HPDE6-E6E7 (cell line): ENCODE measurements around the gene XRCC5.
A peak's percentile ranks its signal among the peaks of the same experiment; 100 is the strongest.
"Not testable (repeated sequence)": the region's sequence is repeated elsewhere in the genome, so short reads cannot be mapped to it uniquely, and the experiment has no call there.

Experiments used
- DNase-seq: peaks from one replicate; pipeline ENCODE4 v3.0.0; 2011; ENCODE audit warnings: missing footprints; ENCODE audit errors: extremely low spot score

Gene XRCC5

DNA sequence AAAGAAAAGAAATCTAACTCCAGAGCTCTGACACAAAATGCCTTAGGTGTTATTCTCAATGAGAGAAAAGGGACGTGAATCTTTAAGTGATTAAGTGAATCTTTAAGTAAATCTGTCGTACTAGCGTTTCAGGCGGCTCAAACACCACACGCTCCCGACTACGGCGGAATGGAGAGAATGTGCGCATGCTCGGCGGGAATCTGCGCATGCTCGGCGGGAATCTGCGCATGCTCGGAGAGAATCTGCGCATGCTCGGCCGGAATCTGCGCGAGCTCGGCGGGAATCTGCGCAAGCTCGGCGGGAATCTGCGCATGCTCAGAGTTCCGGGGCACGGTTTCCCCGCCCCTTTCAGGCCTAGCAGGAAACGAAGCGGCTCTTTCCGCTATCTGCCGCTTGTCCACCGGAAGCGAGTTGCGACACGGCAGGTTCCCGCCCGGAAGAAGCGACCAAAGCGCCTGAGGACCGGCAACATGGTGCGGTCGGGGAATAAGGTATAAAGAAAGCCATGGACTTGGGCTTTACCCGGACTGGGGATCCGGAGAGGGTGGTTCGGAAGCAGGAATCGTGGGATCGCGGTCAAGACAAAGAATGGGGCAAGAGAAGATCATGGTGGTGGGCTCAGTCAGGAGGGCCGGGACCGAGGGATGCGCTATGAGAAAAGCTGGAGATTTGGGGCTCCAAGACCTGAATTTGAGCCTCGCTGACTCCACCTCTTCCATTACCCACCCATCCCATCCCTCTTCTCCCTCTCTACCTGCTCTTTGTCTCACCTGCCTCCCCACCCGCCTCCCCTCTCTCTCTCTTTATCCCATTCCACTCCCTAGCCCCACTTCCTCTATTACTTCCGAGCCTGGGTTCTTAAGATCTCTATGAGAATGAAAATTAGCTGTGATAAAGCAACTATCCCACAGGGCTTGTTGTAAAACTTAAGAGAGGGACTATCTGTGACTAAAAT is at the start of gene XRCC5:
Gene XRCC5, plus strand, starts transcription at position 382 of the 955 bp plus-strand sequence. Its CDS starts 89 bp downstream, at position 471.
- peak; percentile 89 for DNase-seq

DNA sequence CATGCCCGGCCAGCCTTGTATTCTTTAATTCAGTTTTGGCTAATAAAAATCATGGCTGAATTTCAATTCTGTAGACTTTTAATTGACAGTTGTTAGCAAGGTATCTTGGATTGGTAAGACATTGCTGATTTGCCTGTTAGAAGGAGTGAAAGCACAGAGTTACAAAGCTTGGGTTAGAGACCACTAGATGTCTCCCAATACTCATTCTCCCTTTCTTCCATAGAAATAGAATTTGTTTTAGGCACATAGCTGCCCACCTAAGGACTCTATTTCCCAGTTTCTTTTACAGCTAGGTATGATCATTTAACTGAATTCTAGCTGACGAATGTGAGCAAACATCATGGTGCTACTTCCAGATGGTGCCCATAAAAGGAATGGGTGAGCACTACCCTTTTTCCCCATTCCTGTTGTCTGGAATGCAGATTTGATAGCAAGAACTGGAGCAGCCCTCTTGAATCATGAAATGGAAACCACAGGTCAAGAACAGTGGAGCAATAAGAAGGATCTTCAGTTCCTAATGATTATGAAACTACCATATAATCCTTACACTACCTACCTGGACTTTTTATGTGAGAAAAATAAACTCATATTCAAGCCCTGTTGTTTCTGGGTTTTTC is 45.0 kb upstream of the XRCC5 start:
- DNase-seq: no peak

DNA sequence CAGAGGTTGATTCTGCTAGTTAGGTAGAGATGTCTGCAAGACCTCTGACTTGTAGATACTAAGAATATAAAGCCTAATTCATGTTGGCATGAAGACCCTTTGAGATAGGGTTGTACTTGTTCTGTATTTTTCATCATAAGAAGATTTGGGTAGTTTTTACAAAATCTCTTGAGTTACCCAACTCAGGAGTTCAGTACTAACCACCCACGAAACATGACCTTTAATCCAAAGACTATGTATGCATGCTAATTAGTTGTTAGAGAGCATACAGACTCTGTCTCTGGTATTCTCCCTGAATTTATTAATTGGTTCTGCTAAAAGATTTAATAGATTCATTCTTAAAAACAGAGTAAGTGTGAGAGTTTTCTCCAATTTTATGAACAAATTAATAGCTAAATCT is 44.5 kb upstream of the XRCC5 start:
- DNase-seq: no peak

DNA sequence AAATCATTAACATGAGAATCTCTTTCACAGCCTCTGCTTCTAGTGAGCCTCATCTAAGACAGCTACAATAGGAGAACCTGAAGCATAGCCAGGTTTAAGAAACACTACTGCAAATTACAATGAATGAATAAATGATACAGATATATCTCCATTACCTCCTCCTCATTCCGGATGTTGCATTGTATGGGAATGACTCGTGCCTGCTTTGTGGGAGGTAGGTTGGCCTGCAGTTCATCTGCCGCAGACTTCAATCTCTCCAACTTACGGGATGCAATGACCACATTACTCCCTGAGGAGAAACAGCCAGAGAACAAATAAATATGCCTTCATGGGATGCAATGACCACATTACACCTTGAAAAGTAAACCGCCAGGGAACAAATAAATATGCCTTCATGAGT is 42.9 kb upstream of the XRCC5 start:
- no peak for DNase-seq

DNA sequence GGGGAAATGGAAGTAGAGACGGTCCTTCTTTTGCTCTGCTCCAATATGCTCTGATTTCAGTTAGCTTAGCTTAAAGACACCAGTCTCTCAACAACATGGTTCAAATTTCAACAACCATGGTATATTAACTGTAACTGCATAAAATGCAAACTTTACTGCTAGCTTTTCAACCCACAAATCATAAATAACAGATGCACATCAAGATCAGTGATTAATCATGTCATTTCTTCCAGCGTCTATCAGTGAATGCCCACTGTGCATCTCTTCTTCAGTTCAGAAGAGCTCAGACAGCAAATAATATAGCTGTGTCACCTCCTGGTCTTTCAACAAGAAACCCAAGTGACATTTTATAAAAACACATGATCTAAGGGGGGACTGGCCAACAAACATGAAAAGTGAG is 40.1 kb upstream of the XRCC5 start:
- no peak for DNase-seq

DNA sequence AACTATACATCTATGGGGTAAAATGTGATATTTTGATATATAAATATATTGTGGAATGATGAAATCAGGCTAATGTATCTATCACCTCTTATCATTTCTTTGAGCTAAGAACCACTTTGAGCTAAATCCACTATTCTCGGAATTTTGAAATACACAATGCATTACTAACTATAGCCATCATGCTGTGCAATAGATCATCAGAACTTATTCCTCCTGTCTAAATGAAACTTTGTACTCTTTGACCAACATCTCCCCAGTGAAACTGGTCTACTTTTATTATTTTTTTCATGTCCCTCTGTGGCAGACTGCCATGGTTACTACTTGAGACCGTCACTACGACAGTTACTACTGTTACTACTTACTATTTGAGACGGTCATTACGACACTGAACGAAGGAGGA is 39.0 kb upstream of the XRCC5 start:
- no peak for DNase-seq

DNA sequence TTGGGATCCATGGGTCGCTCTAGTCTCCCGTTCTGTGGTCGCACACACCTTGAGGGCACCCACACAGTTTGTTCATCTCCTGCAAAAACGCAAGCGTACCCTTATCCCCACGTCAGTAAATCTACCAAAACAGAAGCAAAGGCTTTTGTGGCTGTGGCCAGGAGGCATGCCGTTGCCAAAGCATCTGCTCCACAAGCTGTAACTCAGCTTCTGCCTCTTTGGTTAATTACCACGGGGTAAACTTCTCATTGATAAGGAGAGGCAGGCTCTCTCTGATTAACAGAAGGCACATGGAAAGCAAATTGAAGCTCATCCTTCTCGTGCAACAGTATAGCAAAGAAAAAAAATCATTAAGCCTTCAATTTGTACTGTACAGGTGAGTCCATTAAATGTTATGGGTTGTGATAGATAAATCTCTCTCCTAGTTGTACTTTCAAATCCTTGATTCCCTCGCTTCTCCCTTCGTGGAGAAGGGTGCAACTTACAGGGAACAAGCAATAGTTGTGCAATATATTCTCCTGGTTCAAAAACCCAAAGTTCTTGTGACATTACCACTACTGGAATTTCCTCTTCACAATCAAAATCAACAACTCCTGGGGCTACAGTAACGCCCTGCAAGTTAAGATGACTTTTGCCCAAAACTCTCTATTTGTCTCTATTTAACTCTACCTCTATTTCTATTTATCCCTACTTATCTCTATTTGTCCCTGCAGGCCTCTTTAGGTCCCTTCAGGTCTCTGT is 37.9 kb upstream of the XRCC5 start:
- no peak for DNase-seq

DNA sequence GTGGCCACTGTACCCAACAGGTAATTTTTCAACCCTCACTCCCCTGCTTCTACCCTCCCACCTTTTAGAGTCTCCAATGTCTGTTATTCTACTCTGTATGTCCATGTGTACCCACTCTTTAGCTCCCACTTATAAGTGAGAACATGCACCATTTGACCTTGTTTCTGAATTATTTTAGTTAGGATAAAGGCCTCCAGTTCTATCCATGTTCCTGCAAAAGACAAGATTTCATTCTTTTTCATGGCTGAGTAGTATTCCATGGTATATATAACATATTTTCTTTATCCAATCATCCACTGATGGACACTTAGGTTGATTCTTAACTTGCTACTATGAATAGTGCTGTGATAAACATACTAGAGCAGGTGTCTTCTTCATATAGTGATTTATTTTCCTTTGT is 36.7 kb upstream of the XRCC5 start:
- no peak for DNase-seq

DNA sequence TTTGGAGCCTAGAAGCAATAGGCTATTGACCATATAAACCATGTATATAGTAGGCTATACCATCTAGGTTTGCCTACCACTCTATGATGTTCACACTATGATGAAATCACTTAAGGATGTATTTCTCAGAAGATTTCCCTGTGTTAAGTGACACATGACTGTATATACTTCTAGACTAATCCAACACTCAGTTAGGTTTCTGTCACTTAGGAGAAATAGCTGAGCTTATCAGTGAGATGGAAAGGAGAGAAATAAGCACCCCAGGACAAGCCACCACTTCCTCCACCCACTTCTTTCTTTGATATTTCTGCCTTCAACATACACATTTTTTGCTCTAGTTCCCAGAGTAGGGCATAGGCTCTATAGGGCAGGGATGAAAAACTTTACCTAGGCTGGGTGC is 35.4 kb upstream of the XRCC5 start:
- DNase-seq: no peak

DNA sequence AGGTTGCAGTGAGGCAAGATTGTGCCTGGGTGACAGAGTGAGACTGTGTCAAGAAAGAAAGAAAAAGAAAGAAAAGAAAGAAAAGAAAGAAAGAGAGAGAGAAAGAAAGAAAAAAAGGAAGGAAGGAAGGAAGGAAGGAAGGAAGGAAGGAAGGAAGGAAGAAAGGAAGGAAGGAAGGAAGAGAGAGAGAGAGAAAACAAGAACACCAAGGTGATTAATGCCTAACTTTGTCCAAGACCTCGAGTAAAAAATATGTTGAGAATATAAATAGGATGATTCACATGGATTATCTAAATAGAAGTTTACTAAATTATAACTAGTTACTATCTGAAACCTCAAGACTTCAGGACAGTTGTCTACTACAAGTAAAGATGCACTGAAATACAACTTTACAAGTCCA is 34.8 kb upstream of the XRCC5 start:
- DNase-seq: no peak

DNA sequence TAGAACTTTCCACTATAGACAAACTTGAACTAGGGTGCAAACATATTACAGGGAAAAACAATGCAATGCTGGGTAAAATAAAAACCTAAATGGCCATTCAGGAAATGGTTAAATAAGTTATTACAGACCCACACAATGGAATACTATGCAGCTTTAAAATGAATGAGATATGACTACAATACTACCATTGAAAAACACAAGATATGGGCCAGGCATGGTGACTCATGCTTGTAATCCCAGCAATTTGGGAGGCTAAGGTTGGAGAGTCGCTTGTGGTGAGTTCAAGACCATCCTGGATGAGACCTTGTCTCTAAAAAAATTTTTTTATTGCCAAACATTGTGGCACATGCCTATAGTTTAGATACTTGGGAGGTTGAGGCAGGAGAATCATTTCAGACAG is 34.4 kb upstream of the XRCC5 start:
- no peak for DNase-seq

DNA sequence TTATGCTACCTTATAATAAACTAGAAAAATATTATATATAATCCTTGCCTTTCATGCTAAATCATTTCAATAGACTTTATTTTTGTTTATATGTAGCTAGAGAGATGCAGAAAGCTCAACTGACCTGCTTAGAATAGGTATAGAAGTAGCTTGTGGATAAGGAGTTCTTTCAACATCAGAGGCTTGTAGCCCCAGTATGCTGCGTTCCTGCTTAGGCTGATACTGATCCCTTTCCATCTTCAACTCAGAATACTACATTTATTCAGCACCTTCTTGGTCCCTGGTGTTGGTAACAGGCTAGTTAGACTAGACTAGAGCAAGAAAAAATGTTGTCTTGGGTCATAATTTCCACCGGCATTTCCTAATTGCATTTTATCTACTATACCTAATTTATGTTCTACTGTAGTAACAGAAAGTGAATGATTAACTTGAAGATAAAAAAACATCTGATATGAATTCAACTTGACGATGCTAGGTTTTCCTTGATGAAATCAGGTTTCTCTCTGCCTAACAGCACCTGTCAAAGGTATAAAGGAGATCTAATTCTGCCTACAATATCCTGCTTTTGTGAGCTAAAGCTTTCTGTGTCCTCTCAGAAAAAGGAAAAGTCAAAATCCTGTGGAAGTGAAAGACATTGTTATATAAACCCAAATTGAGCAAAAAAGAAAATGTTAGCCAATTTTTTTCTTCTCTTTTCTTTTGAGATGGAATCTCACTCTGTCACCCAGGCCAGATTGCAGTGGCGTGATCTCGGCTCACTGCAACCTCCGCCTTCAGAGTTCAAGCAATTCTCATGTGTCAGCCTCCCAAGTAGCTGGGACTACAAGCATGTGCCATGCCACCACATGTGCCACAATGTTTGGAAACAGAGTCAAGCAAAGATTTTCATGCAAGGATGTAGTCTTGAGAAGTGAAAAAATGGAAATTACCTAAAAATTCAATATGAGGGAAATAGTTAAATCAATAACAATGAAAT is 33.4 kb upstream of the XRCC5 start:
- no peak for DNase-seq

DNA sequence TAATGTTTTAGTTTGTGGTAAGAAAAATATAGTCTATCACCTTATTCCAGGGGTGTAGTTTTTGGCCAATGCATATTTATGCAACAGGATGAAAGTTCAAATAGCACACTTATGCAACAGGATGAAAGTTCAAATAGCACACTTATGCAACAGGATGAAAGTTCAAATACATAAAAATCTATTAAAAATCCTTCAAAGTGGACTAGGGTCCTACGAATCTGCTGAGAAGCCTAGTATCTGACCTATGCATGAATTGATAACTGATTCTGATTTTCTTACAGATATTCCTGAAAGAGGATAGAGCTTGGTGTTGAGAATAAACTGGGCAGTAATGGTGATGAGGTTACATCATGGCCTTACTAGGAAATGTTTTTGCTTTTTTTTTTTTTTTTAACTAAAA is 30.4 kb upstream of the XRCC5 start:
- DNase-seq: no peak

DNA sequence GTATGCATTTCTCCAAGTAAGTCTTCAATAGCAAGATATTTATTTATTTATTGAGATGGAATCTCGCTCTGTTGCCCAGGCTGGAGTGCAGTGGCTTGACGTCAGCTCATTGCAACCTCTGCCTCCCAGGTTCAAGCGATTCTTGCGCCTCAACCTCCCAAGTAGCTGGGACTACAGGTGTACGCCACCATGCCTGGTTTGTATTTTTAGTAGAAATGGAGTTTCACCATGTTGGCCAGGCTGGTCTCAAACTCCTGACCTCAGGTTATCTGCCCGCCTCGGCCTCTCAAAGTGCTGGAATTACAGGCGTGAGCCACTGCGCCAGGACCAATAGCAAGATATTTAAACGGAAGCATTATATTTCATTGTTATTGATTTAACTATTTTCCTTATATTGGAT is 29.1 kb upstream of the XRCC5 start:
- DNase-seq: not testable (repeated sequence)

DNA sequence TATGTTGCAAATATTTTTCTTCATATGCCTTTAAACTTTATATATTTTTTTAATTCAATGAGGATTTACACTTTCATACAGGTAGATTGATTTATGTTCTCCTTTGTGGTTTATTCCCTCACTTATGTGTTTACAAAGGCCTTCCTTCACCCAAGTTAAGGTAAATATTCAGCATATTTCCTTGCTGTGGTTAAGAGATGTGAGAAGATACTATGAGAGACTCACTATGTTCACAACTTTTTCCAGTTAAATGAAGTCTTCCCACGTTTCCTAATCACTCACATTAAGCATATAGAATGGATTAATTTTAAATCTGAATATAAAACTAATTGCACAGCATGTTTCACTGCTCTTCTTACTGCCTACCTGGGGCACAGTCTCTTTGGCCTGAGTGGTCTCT is 28.1 kb upstream of the XRCC5 start:
- DNase-seq: no peak

DNA sequence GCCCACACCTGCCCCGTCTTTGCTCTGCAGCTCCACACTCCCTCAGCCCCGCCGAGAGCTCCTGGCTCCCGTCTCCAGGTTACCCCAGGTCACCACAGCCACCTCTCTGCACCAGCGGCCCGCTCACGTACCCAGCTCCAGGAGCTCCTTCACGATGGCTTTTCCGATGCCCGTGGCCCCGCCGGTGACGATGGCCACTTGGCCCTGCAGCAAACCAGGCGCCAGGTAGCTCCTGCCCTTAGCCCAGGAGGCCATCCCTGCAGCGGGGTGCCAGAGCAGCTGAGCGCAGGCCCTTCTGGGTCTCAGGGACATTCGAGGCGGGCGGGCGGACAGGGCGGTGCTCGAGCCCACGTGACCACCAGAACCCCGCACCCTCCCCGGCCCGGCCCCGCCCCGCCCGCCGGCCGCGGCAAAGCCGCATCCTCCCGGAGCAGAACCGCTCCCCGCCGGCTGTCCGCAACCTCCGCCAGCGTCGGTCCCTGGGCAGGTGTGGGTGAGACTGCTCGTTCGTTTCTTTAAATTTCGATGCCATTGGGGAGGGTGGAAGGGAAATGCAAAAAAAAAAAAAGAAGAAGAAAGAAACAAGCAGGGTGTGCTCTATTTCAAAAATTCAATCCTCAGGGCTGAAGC is 27.5 kb upstream of the XRCC5 start, which contains the start of the genes PECR and TMEM169:
Gene PECR, minus strand, starts transcription at position 323 of the 630 bp plus-strand sequence. Its CDS starts 68 bp downstream, at position 255.
Gene TMEM169, plus strand, starts transcription at position 433 of the 630 bp plus-strand sequence. CDS start 14,045 bp downstream, outside the sequence.
- DNase-seq: peak; percentile 85

DNA sequence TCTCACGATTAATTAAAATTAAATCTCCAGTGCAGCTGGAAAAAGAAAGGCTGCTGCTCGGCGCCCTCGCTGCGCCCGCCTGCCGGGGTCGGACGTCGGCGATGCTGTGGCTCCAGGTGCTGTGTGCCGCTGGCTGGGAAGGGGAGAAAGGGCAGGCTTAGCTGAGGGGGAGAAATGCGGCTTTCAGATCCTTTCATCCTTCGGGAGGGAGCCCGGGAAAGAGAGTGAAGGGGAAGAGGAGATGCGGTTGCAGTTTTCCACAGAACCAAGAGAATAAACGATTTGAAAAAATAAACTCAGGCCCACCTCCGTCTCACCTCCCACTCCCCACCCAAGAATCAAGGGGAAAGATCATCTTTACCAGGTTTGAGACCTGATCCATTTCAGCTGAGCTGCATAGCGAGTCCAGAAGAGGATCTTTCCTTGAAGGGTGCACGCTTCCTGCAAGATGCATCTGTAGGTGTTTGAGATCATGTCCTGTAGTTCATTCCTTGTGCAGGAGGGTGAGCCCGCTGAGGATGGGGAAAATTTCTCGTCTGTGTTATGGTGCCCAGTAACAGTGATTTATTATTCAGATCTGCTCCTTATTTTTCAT is 26.9 kb upstream of the XRCC5 start:
- DNase-seq: no peak

DNA sequence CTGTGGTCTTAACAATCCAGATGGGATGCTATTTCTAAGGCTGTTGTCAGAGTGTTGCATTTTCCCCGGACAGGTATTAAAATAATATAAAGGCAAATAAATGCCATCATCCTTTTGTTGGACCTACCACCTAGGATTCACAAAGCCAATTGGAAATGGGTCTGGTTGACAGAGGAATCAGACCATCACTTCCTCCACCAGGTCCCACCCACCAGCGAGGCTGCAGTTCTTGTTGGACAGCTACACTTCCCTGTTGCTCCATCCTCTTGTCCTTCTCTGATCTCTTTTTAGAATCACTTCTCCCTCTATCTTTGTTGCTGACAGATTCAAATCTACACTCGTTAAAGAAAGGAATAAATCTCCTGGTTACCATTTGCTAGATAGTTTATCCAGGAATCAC is 26.3 kb upstream of the XRCC5 start:
- no peak for DNase-seq

DNA sequence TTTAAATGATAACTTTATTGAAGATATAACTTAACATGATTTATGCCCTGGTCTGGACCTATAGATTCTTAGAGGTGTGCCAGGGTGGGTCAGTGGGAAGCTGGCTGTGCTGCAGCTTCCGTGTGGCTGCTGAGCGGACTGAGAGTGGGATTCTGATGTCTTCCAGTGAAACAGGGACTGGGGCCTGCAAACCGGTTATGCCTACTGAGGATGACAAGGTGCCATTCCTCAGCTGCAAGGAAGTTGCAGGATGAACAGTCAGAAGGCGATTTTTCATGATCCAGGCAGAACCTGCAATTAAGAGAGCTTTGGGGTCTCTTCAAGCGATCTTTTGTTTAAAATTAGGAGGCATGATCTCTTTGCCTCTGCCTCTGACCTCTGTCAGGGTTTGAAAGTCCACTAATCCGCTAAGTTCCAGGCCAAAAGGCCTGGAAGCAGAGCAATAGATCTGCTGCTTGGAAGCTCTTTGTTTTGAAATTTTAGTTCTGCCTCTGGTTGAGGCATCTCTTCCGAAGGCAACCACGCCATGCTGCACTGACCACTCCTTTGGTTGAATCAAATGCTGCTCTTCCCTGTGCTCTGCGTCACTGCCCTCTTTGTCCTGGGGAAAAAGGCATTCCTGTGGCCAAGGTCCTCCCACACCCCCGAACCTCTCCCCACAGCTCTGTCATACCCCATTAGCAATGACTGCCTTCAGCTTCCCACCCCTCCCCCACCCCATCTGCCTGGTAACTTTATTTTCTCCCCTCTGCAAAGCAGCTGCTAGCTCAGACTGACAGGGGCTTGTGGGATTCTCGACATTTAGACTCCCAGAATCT is 25.5 kb upstream of the XRCC5 start:
- DNase-seq: no peak
